CMK (cell line): ENCODE data around the gene ALS2CL.
"Not testable (repeated sequence)": the region's sequence is repeated elsewhere in the genome, so short reads cannot be mapped to it uniquely, and the experiment has no call there.

Experiments
- DNase-seq: peaks from one replicate; pipeline ENCODE4 v3.0.0-alpha.2; 2010; ENCODE audit warnings: low read depth

The ALS2CL gene

GRCh38 chr3:46693038-46693891 is at the start of gene ALS2CL:
TSS of gene ALS2CL (minus strand) at chr3:46693679. CDS start at chr3:46689440, 4,239 bp downstream.
- DNase-seq, result peak; percentile 61

DNA sequence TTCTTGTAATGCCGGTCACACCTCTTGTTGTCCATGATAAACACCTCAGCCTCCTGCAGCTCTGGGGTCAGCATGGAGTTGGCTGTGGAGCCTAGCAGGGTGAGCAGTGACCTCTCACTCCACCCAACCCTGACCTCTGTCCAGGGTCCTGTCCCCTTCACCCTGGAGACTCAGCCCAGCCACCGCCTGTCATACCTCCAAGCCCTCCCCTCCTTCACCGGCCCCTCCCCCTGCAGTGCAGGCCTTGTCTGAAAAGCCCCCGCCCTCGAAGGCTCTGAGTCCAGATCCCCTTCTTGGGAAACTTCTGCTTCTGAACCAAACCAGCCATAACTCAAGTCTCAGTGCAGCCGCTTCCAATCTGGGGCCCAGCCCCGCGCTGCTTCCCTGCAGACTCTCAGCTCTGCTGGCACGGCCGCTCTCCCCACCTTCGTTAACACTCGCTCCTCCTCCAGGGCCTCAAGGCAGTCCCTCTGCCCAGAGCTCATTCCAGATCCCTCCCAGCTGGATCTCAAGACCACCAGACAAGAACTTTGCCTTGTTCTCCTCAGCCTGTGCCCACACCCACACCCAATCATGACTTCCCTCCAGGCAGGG is 49.6 kb upstream of the ALS2CL start:
- DNase-seq, result no peak

DNA sequence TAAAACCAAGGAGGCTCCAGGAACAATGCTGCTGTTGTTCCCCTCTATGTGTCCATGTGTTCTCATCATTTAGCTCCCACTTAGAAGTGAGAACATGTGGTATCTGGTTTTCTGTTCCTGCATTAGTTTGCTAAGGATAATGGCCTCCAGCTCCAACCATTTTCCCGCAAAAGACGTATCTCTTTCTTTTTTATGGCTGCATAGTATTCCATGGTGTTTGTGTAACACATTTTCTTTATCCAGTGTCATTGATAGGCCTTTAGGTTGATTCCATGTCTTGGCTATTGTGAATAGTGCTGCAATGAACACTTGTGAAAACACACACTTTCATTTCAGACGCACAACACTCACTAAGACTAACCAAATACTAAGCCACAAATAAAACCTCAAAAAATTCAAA is 46.1 kb upstream of the ALS2CL start:
- DNase-seq, result not testable (repeated sequence)

- no peak for DNase-seq
Observed at GRCh38 chr3:46737329-46737731, 43.9 kb upstream of the ALS2CL start.

GRCh38 chr3:46736006-46736872 is 42.8 kb upstream of the ALS2CL start:
- DNase-seq, result no peak

GRCh38 chr3:46734773-46735172 is 41.3 kb upstream of the ALS2CL start:
- DNase-seq, result no peak

GRCh38 chr3:46733026-46733800 is 39.7 kb upstream of the ALS2CL start:
- DNase-seq, result no peak

DNA sequence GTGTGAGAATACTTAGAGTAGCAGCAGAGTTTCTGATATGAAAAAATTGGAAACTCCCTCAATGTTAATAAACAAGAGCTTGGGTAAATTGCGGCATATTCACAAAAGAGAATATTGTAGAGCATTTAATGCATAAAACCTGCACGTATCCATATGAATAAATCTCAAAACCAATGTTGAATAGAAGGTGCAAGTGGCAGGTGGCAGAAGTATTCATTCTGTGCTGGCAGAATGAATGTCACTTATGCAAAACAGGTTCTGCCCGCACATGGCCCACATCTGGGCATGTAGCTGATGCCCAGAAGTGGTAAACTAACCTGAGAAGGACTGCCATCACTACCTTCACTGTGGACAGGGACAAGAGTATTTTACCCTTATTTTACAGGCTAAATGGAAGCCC is 38.3 kb upstream of the ALS2CL start:
- DNase-seq, result no peak

GRCh38 chr3:46730819-46731218 is 37.3 kb upstream of the ALS2CL start:
- no peak for DNase-seq

- no peak for DNase-seq
Observed at GRCh38 chr3:46729038-46729437, 35.6 kb upstream of the ALS2CL start.

DNA sequence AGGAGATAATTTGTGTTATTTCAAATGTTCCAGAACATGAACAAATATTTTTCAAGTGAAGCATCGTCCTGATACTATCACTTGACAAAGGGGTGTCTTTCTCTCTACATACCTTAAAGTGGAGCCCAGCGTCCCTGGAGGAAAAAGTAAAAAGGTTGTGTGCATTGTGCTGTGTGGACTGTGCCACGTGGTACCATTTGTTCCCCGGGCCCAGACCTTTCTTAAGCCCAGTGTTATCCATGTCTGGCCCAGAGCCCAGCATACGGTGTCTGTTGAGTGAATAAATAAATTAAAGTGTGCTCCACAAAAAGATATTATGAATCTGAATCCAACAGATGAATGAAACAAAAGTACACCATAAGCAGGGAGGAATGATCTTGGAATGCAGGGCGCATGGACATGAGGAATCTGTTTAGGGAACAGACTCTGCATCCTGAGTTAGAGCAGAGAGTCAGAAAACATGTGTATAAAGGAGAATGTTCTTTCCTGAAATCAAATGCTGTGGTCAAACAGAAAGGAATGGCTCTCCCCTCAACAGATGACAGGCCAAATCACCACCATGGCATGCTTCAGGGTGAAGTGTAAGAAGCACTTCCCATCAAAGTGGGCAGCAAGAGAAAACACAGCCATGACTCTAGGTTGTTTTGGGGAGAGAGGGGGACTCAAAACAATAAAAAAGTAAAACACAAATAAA is 32.3 kb upstream of the ALS2CL start:
- no peak for DNase-seq

DNA sequence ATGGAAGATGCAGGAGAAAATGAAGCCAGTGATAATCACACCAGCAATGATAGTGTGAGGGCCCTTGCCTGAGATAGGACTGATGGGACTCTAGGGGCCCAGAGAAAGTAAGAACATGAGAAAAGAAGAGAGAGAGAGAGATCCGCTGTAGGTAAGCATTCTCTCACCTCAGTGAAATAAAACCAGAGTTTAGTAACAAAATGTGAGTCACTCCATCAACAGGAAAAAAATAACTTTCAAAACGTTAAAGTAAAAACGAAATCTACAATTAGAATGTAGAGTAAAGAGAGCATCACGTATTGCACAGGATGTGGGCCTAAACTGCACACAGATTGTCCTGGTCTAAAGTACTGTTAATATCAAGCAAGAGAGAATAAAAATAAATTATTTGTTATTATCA is 30.9 kb upstream of the ALS2CL start:
- DNase-seq, result no peak

GRCh38 chr3:46722443-46722842 is 29.0 kb upstream of the ALS2CL start:
- DNase-seq, result no peak

DNA sequence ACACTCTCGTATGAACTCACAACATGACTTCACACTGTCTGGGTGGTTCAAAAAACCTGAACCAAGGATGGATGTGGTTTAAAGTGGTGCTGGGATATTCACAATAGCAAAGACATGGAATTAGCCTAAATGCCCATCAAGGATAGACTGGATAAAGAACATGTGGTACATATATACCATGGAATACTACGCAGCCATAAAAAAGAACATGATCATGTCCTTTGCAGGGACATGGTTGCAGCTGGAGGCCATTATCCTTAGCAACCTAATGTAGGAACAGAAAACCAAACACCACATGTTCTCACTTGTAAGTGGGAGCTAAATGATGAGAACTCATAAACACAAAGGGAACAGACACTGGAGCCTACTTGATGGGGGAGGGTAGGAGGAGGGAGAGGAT is 27.5 kb upstream of the ALS2CL start:
- DNase-seq, result no peak

DNA sequence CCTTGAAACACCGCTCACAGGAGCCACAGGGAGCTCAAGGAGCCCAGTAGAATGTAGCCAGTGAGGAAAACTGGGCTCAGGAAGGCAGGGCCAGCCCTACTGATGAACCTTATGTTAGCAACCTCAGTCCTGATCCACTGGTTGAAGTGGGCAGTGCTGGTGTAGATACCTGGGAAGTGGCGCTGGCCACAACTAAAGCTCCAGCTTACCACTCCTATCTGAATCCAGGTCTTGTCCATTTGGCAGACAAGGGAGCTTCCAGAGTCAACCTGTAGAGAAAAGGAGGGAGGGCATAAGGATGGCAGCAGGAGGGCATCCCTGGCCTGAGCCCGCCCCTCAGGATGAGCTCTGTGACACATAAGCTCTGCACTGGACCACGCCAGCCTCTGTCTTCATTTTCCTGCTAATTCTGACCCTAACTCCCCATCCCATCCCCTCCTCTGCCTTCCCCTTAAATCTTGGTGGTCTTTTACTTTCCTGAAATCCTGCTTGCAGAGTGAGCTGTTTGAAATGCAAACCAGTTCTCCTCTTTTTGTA is 26.3 kb upstream of the ALS2CL start:
- no peak for DNase-seq

GRCh38 chr3:46719044-46719565 is 25.6 kb upstream of the ALS2CL start:
- DNase-seq, result no peak

DNA sequence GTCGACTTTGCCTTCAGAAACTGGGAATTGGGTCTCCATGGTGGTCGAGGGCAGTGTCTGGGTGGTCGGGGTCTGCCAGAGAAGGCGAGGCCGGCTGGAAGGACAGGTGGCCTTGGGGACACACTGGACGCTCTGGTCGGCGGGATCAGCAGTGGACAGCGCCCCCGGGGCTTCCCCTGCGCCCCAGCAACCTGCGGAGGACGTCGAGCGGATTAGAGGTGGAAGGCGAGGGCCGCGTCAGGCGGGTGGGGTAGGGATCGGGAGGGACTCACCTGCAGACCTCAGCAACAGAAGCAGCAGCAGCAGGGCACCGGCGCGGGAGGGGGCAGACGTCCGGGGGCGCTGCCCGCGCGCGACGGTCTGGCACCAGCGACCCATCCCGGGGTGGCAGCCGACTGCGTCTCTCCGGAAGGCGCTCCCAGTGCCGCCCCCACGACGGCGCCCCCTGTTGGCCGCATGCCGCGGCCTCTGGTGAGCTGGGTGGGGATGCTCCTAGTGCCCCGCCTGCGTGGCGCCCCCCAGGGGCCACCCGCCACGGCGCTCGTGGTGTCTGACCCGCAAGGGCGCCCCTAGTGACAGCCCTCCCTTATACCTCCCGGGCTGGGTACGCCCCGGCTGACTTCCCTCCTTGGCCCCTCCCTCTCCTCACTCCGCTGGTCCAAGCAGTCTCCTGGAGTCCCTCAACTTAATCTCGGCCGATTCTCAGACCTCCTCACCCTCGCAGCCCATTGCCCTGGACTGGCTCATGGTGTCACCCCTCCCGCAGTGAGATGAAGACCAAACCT is 24.2 kb upstream of the ALS2CL start, which contains the start of gene PRSS50:
PRSS50 (minus strand) TSS at position 423 of the 785 bp plus-strand sequence; CDS start at position 378, 45 bp downstream.
- DNase-seq, result no peak

GRCh38 chr3:46716461-46717441 is 23.3 kb upstream of the ALS2CL start:
- DNase-seq, result no peak
